ENCODE measurements around the gene NUMB. TPM values are rescaled to one million over a fixed set of nuclear protein-coding genes. Genes with fewer than 3 reads are reported as not detected.

NUMB gene
- total and polyA plus RNA-seq, 2 of the 4 experiments (the other 2 are of a cell fraction) = 45.9 to 114 TPM

DNA sequence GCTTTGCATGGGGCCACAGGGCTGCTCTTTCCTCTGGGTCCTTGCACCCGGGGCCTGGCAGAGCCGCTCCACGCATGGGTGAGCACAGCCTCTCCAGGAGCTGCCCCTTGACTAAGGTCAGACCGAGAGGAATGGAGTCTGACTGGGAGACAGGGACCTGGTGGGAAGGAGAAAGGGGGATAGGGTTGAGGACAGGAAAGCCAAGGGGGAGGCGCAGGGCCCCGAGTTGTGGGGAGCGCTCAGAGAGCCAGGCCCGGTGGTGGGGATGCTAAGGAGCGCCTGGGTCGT is 205.1 kb downstream of the NUMB start:
- Histone ChIP-seq H3K23ac (ENCODE audit: low read depth, low read length) (no peak overlapping the region), H3K9me3 (ENCODE audit: control insufficient read depth, insufficient read depth, low read length) (no peaks in the 10 kb centered on the region), H3K4me1 (ENCODE audit: control insufficient read depth, insufficient read depth, low read length) (no peaks in the 10 kb centered on the region), H2BK120ac (ENCODE audit: low read depth, low read length) (no peak overlapping the region), H3K4me2 (ENCODE audit: low read depth, low read length) (no peak overlapping the region), H2AK5ac (ENCODE audit: low read depth, low read length) (no peak overlapping the region), H2BK5ac (ENCODE audit: low read depth, low read length, poor library complexity, severe bottlenecking) (no peak overlapping the region), H2BK15ac (ENCODE audit: low read depth, low read length) (no peak overlapping the region), H3K27me3 (ENCODE audit: control insufficient read depth, insufficient read depth, low read length) (no peaks in the 10 kb centered on the region), H2BK20ac (ENCODE audit: low read depth, low read length) (no peak overlapping the region), H4K91ac (ENCODE audit: insufficient read depth, low read depth, low read length) (no peak overlapping the region), H4K8ac (ENCODE audit: low read depth in 2 of 2, low read length in 2 of 2) (no peak overlapping the region), H3K9me1 (ENCODE audit: insufficient read depth, low read length) (no peaks in the 10 kb centered on the region), H2AK9ac (replicated peaks; ENCODE audit: low read depth, low read length, poor library complexity) (peak overlapping the region; percentile 65), H2AFZ (replicated peaks; ENCODE audit: low read length, poor library complexity) (no peak overlapping the region), H3K56ac (ENCODE audit: extremely low read depth, insufficient read depth, low read length) (no peak overlapping the region), H3K18ac (ENCODE audit: low read depth, low read length) (no peak overlapping the region), H3K9ac (ENCODE audit: low read depth, low read length) (no peak overlapping the region), H4K5ac (ENCODE audit: low read depth, low read length) (no peak overlapping the region), H3K4ac (ENCODE audit: low read depth, low read length) (no peak overlapping the region), H3K14ac (replicated peaks; ENCODE audit: low read depth, low read length) (no peak overlapping the region), H3K36me3 (ENCODE audit: control insufficient read depth, insufficient read depth, low read length) (no peaks in the 10 kb centered on the region), H3K27ac (ENCODE audit: insufficient read depth, low read length) (no peak overlapping the region), H4K20me1 (ENCODE audit: insufficient read depth, low read length) (no peaks in the 10 kb centered on the region), H3K79me1 (ENCODE audit: low read depth in 1 of 2, low read length in 2 of 2) (no peaks in the 10 kb centered on the region), H3K4me3 (ENCODE audit: insufficient read depth, low read depth, low read length) (no peak overlapping the region)
- TF ChIP-seq RCOR1 (IDR thresholded peaks at IDR 0.05; ENCODE audit: insufficient replicate concordance, low read length) (no peak), SMC3 (IDR thresholded peaks at IDR 0.05; ENCODE audit: low read depth, low read length) (no peak), ELK1 (IDR thresholded peaks at IDR 0.05; ENCODE audit: borderline replicate concordance, low read depth, low read length) (no peak), POLR2A (IDR thresholded peaks at IDR 0.05; ENCODE audit: low read depth, low read length) (no peak), FOS (IDR thresholded peaks at IDR 0.05; ENCODE audit: low read depth, low read length) (no peak), MAFK (IDR thresholded peaks at IDR 0.05; ENCODE audit: low read depth, low read length) (no peak), RAD21 (IDR thresholded peaks at IDR 0.05; ENCODE audit: low read length) (no peak), BHLHE40 (IDR thresholded peaks at IDR 0.05; ENCODE audit: low read depth, low read length) (no peak), CHD1 (IDR thresholded peaks at IDR 0.05; ENCODE audit: low read depth, low read length) (no peak), RFX5 (IDR thresholded peaks at IDR 0.05; ENCODE audit: low read depth, low read length) (no peak), CEBPB (IDR thresholded peaks at IDR 0.05; ENCODE audit: low read depth, low read length) (no peak), MXI1 (IDR thresholded peaks at IDR 0.05; ENCODE audit: borderline replicate concordance, low read depth, low read length) (no peak), CTCF (conservative IDR thresholded peaks at IDR 0.05; ENCODE audit: low read depth, low read length) (no peak), NFE2L2 (IDR thresholded peaks at IDR 0.05; ENCODE audit: low read depth, low read length) (no peak), MAZ (IDR thresholded peaks at IDR 0.05; ENCODE audit: borderline replicate concordance, low read depth, low read length) (no peak)
- TF ChIP-seq, protein P1, sequence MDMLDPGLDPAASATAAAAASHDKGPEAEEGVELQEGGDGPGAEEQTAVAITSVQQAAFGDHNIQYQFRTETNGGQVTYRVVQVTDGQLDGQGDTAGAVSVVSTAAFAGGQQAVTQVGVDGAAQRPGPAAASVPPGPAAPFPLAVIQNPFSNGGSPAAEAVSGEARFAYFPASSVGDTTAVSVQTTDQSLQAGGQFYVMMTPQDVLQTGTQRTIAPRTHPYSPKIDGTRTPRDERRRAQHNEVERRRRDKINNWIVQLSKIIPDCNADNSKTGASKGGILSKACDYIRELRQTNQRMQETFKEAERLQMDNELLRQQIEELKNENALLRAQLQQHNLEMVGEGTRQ (IDR thresholded peaks at IDR 0.05; ENCODE audit: low read depth, low read length) = no peak
- ChIA-PET POLR2A (ENCODE audit: unreplicated experiment) (no interaction called here), CTCF (no interaction called here)
- no peak for ATAC-seq (ENCODE audit: low read depth)
- intact Hi-C loops (cut with micrococcal nuclease) (no loop called here), dilution Hi-C loops (cut with HindIII; ENCODE audit: low sequenced_read_pairs, unreplicated experiment) (no loop called here), in situ Hi-C loops (cut with MboI; ENCODE audit: low sequenced_read_pairs) (no loop called here)
- DNase-seq = no peak
- 98% methylated on average over 7 of the region's 10 CpGs; no CpG with 5 or more reads in 1 of the 2 experiments for WGBS, 2 experiments (ENCODE audit: extremely low coverage in 2 of 2, insufficient read length in 1 of 2)
- no TSS peak for BruUV-seq (replicated peaks)

Measured in IMR-90 (cell line).